CD4-positive, alpha-beta T cell treated with Interleukin-4 for 1 hour (primary cell): Measurements from ENCODE around the gene MED12L.

Experiments
- DNase-seq, 2 donors: peaks; one replicate each; pipeline ENCODE4 v3.0.0-alpha.2; 2020 to 2022

The MED12L gene

DNA sequence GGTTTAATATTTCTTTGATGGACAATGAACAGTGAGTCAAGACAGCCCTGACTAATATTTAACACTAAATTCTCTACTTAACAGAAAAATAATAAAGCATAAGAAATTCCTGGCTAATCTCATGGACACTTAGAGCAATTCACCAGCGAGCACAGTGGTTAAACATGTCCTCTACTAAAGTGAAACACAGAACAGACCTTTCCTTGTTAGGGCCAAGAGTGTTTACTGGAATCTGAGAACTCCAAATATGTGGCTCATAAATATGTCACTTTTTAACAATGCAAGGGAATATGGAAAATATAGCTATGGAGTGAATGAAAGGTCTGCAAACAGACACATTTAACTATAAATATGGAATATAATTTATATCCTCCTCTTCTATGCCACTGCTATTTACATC is 394.0 kb downstream of the MED12L start:
- no peak for DNase-seq

DNA sequence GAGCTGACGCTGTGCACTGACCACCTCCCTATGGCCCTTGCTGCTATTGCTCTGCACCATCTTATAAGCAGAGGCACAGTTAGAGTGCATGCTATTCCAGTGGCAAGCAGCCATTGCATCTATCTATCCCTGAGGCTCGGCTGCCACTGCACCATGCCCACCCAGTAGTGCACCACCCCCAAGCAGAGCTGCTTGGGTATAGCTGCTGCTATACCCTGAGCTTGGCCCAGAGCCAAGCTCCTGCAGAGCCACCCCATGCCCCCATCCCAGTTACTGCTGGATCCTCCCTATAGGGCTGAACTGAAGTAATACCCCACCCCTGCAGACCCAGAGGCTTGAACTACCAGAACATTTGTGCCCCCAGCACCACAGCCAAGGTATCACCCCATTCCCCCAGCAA is 395.0 kb downstream of the MED12L start:
- no peak for DNase-seq

DNA sequence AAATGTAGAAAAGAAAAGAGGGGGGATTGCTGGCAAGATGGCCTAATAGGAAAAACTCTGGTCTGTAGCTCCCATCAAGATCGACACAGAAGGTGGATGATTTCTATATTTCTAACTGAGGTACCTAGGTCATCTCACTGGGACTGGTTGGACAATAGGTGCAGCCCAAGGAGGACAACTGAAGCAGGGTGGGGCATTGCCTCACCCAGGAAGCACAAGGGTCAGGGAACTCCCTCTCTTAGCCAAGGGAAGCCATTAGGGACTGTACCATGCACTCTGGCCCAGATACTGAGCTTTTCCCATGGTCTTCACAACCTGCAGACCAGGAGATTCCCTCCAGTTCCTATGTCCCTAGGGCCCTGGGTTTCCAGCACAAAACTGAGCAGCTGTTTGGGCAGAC is 398.0 kb downstream of the MED12L start:
- no peak for DNase-seq

DNA sequence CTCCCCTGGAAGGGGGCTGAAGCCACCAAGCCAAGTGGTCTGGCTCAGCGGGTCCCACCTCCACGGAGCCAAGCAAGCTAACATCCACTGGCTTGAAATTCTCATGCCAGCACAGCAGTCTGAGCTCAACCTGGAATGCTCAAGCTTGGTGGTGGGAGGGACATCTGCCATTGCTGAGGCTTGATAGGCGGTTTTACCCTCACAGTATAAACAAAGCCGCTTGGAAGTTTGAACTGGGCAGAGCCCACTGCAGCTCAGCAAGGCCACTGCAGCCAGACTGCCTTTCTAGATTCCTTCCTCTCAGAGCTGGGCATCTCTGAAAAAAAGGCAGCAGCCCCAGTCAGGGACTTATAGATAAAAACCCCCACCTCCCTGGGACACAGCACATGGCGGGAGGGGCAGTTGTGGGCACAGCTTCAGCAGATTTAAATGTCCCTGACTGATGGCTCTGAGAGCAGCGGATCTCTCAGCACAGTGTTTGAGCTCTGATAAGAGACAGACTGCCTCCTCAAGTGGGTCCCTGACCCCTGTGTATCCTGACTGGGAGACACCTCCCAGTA is 398.6 kb downstream of the MED12L start:
- no peak for DNase-seq
